GM21515 (cell line): ENCODE data around the gene SCIN.
"Not testable (repeated sequence)": the region's sequence is repeated elsewhere in the genome, so short reads cannot be mapped to it uniquely, and the experiment has no call there.

ENCODE experiments used
- ATAC-seq: cut with Tn5 transposase; IDR thresholded peaks from one replicate; pipeline ENCODE4 v1.9.1; 2021; ENCODE audit not compliant: unreplicated experiment

Gene SCIN

DNA sequence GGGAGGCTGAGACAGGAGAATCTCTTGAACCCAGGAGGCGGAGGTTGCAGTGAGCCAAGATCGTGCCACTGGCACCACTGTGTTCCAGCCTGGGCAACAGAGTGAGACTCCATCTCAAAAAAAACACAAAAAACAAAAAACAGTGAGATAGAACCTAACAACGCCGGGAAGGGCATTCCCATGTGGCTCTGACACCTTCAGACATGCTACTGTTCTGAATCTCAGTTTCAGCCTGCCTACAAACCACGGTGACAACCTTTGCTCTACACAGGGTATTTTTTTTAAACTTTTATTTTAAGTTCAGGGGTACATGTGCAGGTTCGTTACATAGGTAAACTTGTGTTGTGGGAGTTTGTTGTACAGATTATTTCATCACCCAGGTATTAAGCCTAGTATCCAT lies 74.7 kb downstream of the SCIN start:
- not testable (repeated sequence) for ATAC-seq

- no peak for ATAC-seq
These were observed 75.6 kb downstream of the SCIN start for GRCh38 chr7:12646139-12646538.

DNA sequence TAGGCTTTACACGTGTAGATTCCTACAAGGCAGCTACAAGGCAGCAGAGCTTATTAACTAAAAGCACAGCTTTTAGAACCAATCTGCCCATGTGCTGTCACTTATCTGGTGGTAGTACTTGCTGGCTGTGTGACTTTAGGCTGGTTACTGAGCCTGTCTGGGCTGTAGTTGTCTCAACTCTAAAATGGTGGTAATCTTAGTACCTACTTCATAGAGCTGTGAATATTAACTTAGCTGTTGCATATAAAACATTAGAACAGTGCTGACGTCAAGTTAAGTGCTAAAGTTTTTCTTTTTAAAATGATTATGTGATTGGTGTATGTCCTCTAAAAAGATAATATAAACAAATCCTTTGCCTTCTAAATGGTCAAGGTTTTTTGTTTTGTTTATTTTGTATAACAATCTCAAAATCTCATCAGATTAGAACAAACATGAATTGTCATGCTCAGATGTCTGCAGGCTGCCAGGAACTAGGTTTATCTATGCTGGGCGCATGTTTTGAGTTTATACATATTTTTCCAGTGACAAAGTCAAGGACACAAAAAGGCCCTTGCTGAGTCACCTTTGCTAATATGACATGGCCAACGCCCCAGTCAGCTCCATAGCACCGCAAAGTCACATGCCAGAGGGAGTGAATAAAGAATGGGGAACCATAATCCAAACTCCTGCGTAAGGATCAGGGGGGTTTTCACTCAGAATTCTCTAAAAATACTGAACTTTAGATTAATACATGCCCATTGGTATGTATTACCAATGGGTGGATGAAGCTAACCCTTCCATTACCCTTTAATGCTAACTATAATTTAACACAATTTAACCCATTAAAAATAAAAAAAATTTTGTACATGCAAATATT lies 77.1 kb downstream of the SCIN start:
- ATAC-seq, result no peak

- ATAC-seq, result no peak
These were observed 78.3 kb downstream of the SCIN start for GRCh38 chr7:12648704-12649261.

DNA sequence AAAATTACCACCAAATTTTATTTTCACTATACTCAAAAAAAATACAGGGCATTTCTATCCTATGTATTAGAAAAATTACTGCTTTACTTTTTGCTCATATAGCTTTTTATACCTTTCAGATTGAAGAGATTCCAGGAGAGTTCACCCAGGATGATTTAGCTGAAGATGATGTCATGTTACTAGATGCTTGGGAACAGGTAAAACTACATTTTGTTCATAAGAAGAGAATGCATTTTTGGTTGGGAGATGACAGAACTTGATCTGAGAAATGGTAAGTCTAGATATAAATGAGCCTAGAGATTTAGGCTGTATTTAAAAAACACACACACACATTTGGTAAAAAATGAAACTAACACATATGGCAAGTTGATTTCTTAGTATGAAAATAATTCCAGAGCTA lies 78.8 kb downstream of the SCIN start:
- ATAC-seq, result no peak

DNA sequence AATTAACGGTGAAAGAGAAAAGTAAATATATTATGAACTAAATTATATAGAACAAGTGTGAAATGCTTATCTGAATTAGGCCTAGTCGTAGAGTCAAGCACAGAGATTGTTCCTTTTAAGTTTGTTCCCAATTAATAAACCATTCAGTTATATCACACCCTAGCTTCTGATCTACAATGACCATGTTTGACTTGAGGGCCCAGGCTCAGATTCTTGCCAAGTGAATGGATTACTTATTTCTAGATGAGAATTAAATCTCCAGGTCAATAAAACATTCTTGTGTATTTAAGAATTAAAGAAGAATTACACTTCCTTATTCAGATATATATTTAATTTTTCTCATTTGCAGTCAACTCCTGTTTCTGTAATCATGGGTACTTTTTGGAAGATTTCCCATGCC lies 79.6 kb downstream of the SCIN start:
- no peak for ATAC-seq

DNA sequence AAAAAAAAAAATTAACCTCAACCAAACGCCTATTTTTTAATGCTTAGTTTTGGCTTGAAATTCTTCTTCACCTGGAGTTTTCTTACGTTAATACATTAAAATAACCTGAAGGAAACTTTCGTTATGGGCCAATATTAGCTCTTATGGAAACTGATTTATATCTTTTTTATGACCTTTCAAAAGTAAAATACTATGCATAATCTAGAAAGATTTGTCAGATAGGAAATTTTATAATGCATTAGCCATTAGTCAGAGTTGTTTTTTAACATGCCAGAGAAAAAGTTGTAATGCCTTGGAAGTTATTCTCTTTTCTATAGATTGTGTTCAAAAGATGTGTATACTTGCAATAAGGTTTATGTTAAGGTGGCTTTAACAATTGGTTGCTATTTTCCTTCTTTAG lies 82.6 kb downstream of the SCIN start:
- ATAC-seq, result no peak

DNA sequence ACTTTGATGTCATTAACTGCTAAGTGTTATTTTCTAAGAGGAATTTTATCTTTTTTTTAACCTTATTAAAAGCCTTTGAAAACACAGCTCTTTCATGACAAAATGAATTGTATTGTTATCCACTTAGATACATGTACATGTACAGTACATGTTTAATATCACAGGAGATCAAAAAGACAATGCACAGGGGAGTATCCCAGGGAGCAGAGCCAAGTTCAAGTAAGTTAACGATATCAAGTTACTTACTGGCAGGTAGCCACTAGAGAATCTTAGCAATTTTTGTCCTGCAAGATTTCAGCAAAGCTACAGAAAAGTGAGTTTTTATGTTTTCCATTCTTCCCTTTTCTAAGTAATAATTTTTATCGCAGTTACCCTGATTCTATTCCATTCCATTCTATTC lies 83.0 kb downstream of the SCIN start:
- ATAC-seq, result no peak

DNA sequence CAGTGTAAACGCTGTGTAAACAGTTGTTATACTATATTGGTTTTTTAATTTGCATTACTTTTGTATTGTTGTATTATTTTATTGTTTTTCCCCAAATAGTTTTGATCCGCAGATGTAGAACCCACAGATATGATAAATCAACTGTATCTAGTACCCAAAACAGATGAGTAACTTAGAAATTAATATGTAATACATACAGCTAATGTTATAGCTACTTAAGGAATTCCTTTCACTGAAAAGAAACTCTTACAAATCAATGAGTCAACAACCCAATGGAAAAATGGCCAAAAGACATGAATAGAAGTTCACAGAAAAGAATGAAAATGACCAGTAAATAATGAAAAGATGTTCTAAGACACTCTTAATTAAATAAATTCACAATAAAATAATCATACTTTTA lies 84.6 kb downstream of the SCIN start:
- no peak for ATAC-seq

DNA sequence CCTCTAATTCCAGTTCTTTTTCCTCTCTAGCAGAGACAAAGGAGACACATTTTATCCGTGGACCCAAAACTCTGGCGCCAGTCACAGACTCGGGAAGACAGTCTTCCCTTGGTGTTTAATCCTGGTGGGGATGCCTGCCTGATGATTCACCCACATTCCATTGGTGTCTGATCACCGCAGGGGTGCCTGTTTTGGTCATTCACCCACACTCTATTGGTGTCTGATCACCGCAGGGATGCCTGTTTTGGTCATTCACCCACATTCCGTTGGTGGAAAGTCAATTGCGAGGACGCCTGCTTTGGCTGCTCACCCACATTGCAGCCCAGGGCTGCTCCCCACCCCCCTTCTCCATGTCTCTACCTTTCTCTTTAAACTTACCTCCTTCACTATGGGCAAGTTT lies 89.9 kb downstream of the SCIN start:
- ATAC-seq, result not testable (repeated sequence)

DNA sequence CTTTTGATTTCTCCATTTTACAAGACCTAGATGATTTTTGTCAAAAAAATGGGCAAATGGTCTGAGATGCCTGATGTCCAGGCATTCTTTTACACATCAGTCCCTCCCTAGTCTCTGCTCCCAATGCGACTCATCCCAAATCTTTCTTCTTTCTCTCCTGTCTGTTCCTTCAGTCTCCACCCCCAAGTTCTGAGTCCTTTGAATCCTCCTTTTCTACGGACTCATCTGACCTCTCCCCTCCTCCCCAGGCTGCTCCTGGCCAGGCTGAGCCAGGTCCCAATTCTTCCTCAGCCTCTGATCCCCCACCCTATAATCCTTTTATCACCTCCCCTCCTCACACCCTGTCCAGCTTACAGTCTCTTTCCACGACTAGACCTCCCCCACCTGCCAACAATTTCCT lies 90.5 kb downstream of the SCIN start:
- not testable (repeated sequence) for ATAC-seq

GRCh38 chr7:12661581-12661980 lies 91.1 kb downstream of the SCIN start:
- ATAC-seq, result no peak

GRCh38 chr7:12670000-12670729 lies 99.6 kb downstream of the SCIN start:
- no peak for ATAC-seq

- no peak for ATAC-seq
These were observed 100.4 kb downstream of the SCIN start for GRCh38 chr7:12670743-12671520.

DNA sequence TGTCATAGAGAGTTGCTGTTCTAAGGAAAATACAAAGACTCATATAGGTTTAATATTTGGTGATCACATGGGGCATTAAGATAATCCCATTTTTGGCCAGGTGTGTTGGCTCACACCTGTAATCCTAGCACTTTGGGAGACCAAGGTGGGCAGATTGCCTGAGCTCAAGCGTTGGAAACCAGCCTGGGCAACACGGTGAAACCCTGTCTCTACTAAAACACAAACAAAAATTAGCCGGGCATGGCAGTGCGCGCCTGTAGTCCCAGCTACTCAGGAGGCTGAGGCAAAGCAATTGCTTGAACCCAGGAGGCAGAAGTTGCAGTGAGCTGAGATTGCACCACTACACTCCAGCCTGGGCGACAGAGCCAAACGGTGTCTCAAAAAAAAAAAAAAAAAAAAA lies 102.9 kb downstream of the SCIN start:
- not testable (repeated sequence) for ATAC-seq

GRCh38 chr7:12674053-12674452 lies 103.5 kb downstream of the SCIN start:
- no peak for ATAC-seq

GRCh38 chr7:12674861-12675260 lies 104.3 kb downstream of the SCIN start:
- ATAC-seq, result no peak

- no peak for ATAC-seq
These were observed 113.4 kb downstream of the SCIN start for GRCh38 chr7:12683678-12684585.

GRCh38 chr7:12684733-12685132 lies 114.2 kb downstream of the SCIN start:
- ATAC-seq, result no peak

DNA sequence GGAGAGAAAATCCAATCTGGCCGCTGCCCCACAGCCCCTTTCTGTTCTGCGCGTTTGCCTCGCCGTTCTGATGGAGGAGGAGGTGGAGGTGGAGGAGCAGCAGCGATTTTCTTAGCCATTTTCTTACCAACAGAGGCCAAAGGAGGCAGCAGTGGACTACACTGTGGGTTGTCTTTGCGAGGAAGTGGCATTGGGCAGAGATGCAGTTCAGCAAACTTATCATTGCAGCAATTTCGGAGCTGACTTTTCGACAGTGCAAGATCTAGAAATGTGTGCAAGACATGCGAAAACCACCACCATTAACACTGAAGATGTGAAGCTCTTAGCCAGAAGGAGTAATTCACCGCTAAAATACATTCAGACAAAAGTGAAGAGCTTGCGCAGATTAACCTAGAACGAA lies 115.0 kb downstream of the SCIN start:
- ATAC-seq, result no peak
